ENCODE results near the gene KIF16B.
"Not testable (repeated sequence)": the region's sequence is repeated elsewhere in the genome, so short reads cannot be mapped to it uniquely, and the experiment has no call there.

Gene KIF16B

DNA sequence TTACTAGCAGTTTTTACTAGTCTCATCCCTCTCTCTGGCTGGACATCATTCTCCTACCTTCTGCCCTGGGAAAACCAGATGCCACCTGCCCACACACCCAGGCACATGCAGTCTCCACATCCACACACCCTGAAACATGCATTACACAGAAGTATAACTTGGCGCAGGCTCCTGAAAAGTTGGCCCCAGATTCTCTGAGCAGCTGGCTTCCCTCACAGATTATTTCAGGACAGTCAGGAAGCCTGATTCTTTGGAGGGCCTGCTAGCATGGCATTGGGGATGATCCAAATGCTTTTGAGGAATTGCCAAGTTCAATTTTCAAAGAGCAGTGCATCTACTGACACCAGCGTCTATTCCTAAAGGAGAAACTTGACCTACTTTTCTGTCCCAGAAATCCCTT is 27.8 kb upstream of the KIF16B start:
- H3K4me3 ChIP-seq (ENCODE audit: low read depth in 1 of 2, low read length in 1 of 2), result no peak overlapping the region
- H3K27me3 ChIP-seq, result no peaks in the 10 kb centered on the region
- no peaks in the 10 kb centered on the region for H3K9me3 ChIP-seq
- H3K36me3 ChIP-seq, result no peaks in the 10 kb centered on the region
- TF ChIP-seq, protein P1, sequence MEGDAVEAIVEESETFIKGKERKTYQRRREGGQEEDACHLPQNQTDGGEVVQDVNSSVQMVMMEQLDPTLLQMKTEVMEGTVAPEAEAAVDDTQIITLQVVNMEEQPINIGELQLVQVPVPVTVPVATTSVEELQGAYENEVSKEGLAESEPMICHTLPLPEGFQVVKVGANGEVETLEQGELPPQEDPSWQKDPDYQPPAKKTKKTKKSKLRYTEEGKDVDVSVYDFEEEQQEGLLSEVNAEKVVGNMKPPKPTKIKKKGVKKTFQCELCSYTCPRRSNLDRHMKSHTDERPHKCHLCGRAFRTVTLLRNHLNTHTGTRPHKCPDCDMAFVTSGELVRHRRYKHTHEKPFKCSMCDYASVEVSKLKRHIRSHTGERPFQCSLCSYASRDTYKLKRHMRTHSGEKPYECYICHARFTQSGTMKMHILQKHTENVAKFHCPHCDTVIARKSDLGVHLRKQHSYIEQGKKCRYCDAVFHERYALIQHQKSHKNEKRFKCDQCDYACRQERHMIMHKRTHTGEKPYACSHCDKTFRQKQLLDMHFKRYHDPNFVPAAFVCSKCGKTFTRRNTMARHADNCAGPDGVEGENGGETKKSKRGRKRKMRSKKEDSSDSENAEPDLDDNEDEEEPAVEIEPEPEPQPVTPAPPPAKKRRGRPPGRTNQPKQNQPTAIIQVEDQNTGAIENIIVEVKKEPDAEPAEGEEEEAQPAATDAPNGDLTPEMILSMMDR (IDR thresholded peaks at IDR 0.05), result no peak
- no peak overlapping the region for H3K27ac ChIP-seq
- no peaks in the 10 kb centered on the region for H3K4me1 ChIP-seq (ENCODE audit: control insufficient read depth in 1 of 2, insufficient read depth in 1 of 2, low read depth in 1 of 2, low read length in 1 of 2)

DNA sequence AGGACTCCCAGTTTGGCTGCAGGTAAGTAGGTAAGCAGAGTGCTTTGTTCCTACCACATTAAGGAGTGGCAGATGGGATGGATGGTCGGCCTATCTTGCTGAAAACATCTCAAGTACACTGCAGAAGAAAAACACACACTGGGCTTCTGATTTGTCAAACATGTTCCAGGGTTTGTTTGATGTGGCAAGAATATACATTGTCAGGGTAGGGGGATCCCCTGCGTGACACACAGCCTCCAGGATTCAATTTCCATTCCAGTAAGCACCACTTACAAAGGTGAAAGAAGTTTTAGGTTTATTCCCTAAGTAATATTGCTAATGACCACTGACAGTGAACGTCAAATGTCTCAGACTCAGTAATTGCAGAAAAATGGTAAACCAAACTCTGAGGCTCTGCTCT is 26.0 kb upstream of the KIF16B start:
- H3K9me3 ChIP-seq, result no peaks in the 10 kb centered on the region
- no peaks in the 10 kb centered on the region for H3K4me1 ChIP-seq (ENCODE audit: control insufficient read depth in 1 of 2, insufficient read depth in 1 of 2, low read depth in 1 of 2, low read length in 1 of 2)
- H3K27me3 ChIP-seq, result no peaks in the 10 kb centered on the region
- TF ChIP-seq, protein P1 (IDR thresholded peaks at IDR 0.05), result no peak
- no peak overlapping the region for H3K4me3 ChIP-seq (ENCODE audit: low read depth in 1 of 2, low read length in 1 of 2)
- H3K36me3 ChIP-seq, result no peaks in the 10 kb centered on the region
- H3K27ac ChIP-seq, result no peak overlapping the region

DNA sequence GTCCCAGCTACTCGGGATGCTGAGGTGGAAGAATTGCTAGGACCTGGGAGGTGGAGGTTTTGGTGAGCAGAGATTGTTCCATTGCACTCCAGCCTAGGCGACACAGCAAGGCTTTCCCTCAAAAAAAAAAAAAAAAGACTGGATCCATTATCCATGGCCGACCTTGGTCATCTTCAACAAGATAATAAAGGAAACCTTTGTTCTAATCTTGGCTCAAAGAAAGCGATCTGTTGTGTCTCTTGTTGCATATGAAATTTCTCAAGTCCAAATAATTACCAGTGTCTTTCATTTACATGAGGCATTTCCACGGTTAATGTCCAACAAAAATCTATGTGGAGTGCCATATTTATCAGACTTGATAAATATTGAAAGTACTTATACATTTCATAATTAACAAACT is 23.7 kb upstream of the KIF16B start:
- H3K4me3 ChIP-seq (ENCODE audit: low read depth in 1 of 2, low read length in 1 of 2), result no peak overlapping the region
- peaks cover 13% of the 10 kb centered on the region for H3K27me3 ChIP-seq
- no peaks in the 10 kb centered on the region for H3K4me1 ChIP-seq (ENCODE audit: control insufficient read depth in 1 of 2, insufficient read depth in 1 of 2, low read depth in 1 of 2, low read length in 1 of 2)
- no peaks in the 10 kb centered on the region for H3K36me3 ChIP-seq
- H3K9me3 ChIP-seq, result no peaks in the 10 kb centered on the region
- TF ChIP-seq, protein P1 (IDR thresholded peaks at IDR 0.05), result no peak
- H3K27ac ChIP-seq, result no peak overlapping the region

DNA sequence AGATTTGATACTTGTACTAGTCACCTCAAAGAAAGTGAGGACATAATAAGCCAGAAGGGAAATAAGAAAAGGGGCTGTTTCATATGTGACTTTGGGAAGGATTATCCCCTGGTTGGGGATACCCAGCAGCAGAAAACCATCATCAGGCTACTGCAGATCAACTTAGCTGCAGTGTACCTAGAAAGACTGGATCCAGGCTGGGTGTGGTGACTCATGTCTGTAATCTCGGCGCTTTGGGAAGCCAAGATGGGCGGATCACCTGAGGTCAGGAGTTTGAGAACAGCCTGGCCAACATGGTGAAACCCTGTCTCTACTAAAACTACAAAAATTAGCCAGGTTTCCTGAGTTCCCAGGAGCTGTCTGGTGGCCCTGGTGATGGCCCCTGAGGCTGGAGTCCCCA is 23.2 kb upstream of the KIF16B start:
- H3K27me3 ChIP-seq, result peaks cover 13% of the 10 kb centered on the region
- H3K4me3 ChIP-seq (ENCODE audit: low read depth in 1 of 2, low read length in 1 of 2); H3K4me1 ChIP-seq (ENCODE audit: control insufficient read depth in 1 of 2, insufficient read depth in 1 of 2, low read depth in 1 of 2, low read length in 1 of 2); H3K36me3 ChIP-seq; H3K27ac ChIP-seq; H3K9me3 ChIP-seq: not testable (repeated sequence)

DNA sequence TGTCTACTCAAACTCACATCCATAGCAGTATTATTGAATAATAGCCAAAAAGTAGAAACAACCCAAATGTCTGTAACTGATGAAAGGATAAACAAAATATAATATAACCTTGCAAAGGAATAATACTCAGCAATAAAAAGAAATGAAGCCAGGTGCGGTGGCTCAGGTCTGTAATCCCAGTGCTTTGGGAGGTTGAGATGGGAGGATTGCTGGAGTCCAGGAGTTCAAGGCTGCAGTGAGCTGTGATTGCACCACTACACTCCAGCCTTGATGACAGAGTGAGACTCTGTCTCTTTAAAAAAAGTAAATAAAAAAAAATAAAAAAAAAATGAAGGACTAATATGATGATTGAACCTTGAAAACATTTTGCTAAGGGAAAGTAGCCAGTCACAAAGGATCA is 22.1 kb upstream of the KIF16B start:
- H3K9me3 ChIP-seq, result no peaks in the 10 kb centered on the region
- H3K36me3 ChIP-seq, result no peaks in the 10 kb centered on the region
- no peak overlapping the region for H3K4me3 ChIP-seq (ENCODE audit: low read depth in 1 of 2, low read length in 1 of 2)
- H3K27me3 ChIP-seq, result peaks cover 13% of the 10 kb centered on the region
- no peak overlapping the region for H3K27ac ChIP-seq
- H3K4me1 ChIP-seq (ENCODE audit: control insufficient read depth in 1 of 2, insufficient read depth in 1 of 2, low read depth in 1 of 2, low read length in 1 of 2), result no peaks in the 10 kb centered on the region
- TF ChIP-seq, protein P1 (IDR thresholded peaks at IDR 0.05), result no peak

DNA sequence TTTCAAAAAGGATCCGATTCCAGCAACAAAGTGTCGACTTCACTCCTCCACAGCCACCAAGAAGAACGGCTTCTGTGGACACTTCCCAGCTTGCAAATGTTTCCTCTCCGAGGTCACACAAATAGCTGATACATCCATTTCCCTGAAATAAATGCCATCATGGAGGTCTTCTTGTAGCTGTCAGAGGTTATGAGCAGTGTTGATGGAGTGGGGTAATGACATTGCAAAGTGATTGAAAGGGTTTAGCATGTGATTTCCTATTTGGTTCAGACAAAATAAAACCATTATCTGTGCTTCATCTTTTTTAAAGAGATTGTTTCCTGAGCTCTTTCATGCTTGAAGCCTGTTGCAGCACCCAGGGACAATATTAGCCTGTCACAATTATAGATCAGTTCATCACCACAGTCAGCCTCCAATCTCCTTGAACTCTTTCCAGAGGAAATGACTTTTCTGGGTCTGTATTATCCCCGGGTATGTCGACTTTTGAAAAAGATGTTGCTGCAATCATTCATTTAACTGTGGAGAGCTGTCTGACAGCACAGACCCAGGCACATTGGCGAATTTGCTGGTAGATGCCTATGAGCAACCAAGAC is 16.9 kb upstream of the KIF16B start:
- no peaks in the 10 kb centered on the region for H3K36me3 ChIP-seq
- no peak overlapping the region for H3K27ac ChIP-seq
- TF ChIP-seq, protein P1 (IDR thresholded peaks at IDR 0.05), result no peak
- H3K4me1 ChIP-seq (ENCODE audit: control insufficient read depth in 1 of 2, insufficient read depth in 1 of 2, low read depth in 1 of 2, low read length in 1 of 2), result no peaks in the 10 kb centered on the region
- peaks cover 18% of the 10 kb centered on the region for H3K27me3 ChIP-seq
- no peaks in the 10 kb centered on the region for H3K9me3 ChIP-seq
- no peak overlapping the region for H3K4me3 ChIP-seq (ENCODE audit: low read depth in 1 of 2, low read length in 1 of 2)

Measured in neutrophil (primary cell).